GM19452 (cell line): ENCODE measurements around the gene TCF7L1.
"Not testable (repeated sequence)": the region's sequence is repeated elsewhere in the genome, so short reads cannot be mapped to it uniquely, and the experiment has no call there.

ENCODE experiments used
- ATAC-seq: cut with Tn5 transposase; IDR thresholded peaks from one replicate; pipeline ENCODE4 v1.9.1; 2021; ENCODE audit not compliant: unreplicated experiment

The TCF7L1 gene

GRCh38 chr2:85131116-85131515 is 2.1 kb upstream of the TCF7L1 start:
- ATAC-seq, result no peak

- ATAC-seq, result no peak
Measured at GRCh38 chr2:85132397-85132796, 795 bp upstream of the TCF7L1 start.

- no peak for ATAC-seq
Measured at GRCh38 chr2:85133751-85134254, 611 bp downstream of the TCF7L1 start.

- no peak for ATAC-seq
Measured at GRCh38 chr2:85134255-85134895, 1.2 kb downstream of the TCF7L1 start.

- ATAC-seq, result no peak
Measured at GRCh38 chr2:85134896-85135659, 1.9 kb downstream of the TCF7L1 start.

- ATAC-seq, result no peak
Measured at GRCh38 chr2:85135660-85135914, 2.4 kb downstream of the TCF7L1 start.

- ATAC-seq, result no peak
Measured at GRCh38 chr2:85137156-85137555, 4.0 kb downstream of the TCF7L1 start.

GRCh38 chr2:85143463-85144082 is 10.4 kb downstream of the TCF7L1 start:
- ATAC-seq, result no peak

GRCh38 chr2:85145116-85145820 is 12.1 kb downstream of the TCF7L1 start:
- no peak for ATAC-seq

GRCh38 chr2:85148190-85148589 is 15.0 kb downstream of the TCF7L1 start:
- no peak for ATAC-seq

GRCh38 chr2:85151026-85151425 is 17.8 kb downstream of the TCF7L1 start:
- no peak for ATAC-seq

- ATAC-seq, result no peak
Measured at GRCh38 chr2:85152895-85153294, 19.7 kb downstream of the TCF7L1 start.

GRCh38 chr2:85154048-85154753 is 21.0 kb downstream of the TCF7L1 start:
- ATAC-seq, result no peak

GRCh38 chr2:85155082-85155481 is 21.9 kb downstream of the TCF7L1 start:
- ATAC-seq, result not testable (repeated sequence)

- ATAC-seq, result no peak
Measured at GRCh38 chr2:85156153-85156552, 23.0 kb downstream of the TCF7L1 start.

- no peak for ATAC-seq
Measured at GRCh38 chr2:85156619-85157018, 23.4 kb downstream of the TCF7L1 start.

- no peak for ATAC-seq
Measured at GRCh38 chr2:85157345-85157744, 24.2 kb downstream of the TCF7L1 start.

- no peak for ATAC-seq
Measured at GRCh38 chr2:85158559-85159273, 25.5 kb downstream of the TCF7L1 start.

GRCh38 chr2:85159589-85159988 is 26.4 kb downstream of the TCF7L1 start:
- no peak for ATAC-seq
